Fibroblast of skin of back (primary cell): ENCODE measurements around the gene SETD2.

Experiments
- DNase-seq: peaks from one replicate; pipeline ENCODE4 v3.0.0-alpha.2; 2013

SETD2 gene

GRCh38 chr3:47008851-47009224, 155.1 kb downstream of the SETD2 start:
- DNase-seq: no peak

DNA sequence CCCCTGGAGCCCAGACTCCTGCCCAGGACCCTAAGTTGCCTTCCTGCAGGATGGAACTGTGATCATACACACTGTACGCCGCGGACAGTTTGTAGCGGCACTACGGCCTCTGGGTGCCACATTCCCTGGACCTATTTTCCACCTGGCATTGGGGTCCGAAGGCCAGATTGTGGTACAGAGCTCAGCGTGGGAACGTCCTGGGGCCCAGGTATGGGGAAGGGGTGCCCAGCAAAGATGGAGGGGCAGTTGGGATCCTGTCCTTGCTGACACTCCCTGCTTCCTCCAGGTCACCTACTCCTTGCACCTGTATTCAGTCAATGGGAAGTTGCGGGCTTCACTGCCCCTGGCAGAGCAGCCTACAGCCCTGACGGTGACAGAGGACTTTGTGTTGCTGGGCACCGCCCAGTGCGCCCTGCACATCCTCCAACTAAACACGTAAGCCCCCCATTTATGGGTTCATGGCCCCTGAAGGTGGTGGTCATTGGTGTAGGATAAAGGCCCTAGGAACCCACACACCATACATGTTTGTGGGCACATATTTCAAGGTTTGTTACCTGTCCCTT, 155.6 kb downstream of the SETD2 start:
- DNase-seq: no peak

- DNase-seq: no peak
These were observed 156.3 kb downstream of the SETD2 start for GRCh38 chr3:47007482-47008233.

- DNase-seq: no peak
These were observed 156.9 kb downstream of the SETD2 start for GRCh38 chr3:47007001-47007400.

DNA sequence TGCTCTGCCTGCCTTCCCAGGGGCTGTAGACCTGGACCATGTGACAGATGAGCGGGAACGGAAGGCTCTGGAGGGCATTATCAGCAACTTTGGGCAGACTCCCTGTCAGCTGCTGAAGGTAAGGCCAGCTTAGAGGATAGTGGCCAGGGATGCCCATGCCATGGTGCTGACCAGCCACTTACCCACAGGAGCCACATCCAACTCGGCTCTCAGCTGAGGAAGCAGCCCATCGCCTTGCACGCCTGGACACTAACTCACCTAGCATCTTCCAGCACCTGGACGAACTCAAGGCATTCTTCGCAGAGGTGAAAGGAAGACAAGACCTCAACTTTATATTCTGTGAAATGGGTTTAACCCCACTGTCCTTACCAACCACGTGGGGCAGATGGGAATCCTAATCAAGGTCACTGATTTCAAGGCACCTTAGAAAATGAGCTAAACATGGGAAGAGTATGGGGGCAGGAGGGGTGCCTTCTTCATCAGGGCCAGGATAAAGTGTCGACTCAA, 157.7 kb downstream of the SETD2 start:
- DNase-seq: no peak

DNA sequence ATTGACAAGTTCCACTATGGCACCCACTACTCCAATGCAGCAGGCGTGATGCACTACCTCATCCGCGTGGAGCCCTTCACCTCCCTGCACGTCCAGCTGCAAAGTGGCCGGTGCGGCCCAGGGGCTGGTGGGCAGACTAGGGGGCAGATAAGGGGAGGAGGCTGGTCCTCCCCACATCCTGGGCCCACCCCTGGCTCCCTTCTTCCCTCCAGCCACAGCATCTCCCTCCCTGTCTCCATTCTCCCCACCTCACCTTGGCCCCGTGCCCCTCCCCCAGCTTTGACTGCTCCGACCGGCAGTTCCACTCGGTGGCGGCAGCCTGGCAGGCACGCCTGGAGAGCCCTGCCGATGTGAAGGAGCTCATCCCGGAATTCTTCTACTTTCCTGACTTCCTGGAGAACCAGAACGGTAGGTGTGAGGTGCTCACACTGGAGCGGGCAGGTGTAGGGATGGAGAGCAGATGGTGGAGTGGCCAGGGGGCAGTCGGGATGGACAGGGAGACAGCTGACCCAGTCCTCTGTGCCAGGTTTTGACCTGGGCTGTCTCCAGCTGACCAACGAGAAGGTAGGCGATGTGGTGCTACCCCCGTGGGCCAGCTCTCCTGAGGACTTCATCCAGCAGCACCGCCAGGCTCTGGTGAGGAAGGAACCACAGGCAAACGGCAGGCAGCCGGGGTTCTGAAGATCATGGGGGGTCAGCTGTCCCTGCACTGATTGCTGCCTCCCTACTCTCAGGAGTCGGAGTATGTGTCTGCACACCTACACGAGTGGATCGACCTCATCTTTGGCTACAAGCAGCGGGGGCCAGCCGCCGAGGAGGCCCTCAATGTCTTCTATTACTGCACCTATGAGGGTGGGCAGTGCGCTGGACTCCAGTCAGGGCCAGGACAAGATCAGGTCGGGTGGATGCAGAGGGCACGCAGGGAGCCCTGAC, 158.4 kb downstream of the SETD2 start:
- no peak for DNase-seq

DNA sequence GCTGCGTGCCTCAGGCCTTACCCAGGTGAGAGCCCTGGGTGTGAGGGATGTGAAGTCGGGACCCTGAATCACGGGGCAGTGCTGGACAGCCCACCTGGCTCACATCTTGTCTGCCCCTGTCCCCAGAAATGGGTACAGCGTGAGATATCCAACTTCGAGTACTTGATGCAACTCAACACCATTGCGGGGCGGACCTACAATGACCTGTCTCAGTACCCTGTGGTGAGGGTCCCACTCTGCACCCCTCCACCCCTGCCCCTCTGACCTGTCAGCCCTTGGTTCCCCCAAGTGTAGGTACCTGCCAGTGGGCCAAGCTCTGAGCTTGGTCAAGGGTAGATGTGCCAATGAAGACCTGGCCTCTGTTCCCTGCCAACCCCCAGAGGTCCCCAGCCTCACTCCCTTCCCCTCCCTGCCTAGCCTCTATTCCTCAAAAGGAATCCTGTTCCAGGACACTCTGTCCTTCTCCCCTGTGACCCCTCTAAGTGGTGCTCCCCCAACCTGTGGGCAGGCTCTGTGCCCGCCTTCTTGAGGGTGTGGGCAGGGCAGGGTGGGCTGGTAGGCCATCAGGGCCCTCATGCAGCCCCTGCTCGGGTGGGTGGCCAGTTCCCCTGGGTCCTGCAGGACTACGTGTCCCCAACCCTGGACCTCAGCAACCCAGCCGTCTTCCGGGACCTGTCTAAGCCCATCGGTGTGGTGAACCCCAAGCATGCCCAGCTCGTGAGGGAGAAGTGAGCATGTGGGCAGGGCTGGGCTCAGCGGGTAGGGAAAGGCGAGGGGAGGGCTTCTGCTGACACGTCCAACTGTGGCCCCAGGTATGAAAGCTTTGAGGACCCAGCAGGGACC, 159.3 kb downstream of the SETD2 start:
- no peak for DNase-seq

DNA sequence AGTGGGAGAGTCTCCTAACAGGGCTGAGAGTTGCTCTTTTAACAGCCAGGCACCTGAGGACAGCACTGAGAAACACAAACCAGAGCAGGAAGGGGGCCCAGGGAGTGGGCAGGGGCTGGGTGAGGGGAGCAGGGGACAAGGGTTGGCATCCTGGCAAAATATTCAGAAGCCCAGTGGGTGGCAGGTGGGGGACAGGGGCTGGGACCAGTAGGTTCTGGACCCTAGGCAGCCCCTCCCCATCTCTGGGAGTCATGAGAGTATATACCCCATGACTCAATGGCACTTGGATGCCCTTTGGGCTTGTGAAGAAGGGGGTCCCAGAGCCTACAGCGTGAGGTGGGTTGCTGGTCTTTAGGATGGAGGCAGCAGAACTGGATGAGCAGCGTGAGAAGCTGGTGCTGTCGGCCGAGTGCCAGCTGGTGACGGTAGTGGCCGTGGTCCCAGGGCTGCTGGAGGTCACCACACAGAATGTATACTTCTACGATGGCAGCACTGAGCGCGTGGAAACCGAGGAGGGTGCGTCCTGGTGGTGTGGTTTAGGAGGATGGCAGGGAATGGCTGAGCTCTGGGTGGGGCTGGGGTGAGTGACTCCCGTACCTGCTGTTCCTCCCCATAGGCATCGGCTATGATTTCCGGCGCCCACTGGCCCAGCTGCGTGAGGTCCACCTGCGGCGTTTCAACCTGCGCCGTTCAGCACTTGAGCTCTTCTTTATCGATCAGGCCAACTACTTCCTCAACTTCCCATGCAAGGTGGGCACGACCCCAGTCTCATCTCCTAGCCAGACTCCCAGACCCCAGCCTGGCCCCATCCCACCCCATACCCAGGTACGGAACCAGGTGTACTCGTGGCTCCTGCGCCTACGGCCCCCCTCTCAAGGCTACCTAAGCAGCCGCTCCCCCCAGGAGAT, 160.2 kb downstream of the SETD2 start:
- DNase-seq: no peak

- no peak for DNase-seq
These were observed 160.9 kb downstream of the SETD2 start for GRCh38 chr3:47003056-47003410.

DNA sequence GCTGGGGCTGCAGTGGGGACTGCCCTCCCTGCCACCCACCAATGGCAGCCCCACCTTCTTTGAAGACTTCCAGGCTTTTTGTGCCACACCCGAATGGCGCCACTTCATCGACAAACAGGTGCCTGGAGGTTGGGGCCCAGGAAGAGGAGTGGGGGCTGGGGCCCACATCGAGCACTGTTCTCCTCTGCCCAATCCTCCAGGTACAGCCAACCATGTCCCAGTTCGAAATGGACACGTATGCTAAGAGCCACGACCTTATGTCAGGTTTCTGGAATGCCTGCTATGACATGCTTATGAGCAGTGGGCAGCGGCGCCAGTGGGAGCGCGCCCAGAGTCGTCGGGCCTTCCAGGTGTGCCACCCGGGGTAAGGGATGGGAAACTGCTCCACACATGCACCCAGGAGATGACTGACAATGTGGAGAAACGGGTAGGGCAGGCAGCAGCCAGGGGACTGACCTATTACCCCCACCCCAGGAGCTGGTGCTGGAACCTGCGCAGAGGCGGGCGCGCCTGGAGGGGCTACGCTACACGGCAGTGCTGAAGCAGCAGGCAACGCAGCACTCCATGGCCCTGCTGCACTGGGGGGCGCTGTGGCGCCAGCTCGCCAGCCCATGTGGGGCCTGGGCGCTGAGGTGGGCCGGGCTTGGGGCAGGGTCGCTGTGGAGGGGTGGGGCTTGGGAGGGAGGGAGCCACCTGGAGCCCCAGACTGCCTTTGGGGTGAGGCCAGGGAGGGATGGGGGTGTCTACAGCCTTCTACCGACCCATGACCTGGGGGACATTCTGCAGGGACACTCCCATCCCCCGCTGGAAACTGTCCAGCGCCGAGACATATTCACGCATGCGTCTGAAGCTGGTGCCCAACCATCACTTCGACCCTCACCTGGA, 161.5 kb downstream of the SETD2 start:
- DNase-seq: no peak

DNA sequence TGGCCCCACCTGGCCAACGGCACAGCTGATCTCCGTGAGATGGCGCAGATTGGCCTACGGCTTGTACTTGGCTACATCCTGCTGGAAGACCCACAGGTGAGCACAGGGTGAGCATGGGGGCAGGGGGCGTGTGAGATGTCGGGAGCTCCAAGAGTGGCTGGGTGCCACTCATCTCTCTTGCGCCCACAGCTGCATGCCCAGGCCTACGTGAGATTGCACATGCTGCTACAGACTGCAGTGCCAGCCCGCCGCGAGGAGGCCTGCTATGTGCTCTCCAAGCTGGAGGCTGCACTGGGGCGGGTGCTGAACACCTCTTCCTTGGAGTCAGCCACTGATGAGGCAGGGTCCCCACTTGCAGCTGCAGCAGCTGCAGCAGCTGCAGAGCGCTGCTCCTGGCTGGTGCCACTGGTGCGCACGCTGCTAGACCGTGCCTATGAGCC, 162.2 kb downstream of the SETD2 start:
- DNase-seq: no peak

DNA sequence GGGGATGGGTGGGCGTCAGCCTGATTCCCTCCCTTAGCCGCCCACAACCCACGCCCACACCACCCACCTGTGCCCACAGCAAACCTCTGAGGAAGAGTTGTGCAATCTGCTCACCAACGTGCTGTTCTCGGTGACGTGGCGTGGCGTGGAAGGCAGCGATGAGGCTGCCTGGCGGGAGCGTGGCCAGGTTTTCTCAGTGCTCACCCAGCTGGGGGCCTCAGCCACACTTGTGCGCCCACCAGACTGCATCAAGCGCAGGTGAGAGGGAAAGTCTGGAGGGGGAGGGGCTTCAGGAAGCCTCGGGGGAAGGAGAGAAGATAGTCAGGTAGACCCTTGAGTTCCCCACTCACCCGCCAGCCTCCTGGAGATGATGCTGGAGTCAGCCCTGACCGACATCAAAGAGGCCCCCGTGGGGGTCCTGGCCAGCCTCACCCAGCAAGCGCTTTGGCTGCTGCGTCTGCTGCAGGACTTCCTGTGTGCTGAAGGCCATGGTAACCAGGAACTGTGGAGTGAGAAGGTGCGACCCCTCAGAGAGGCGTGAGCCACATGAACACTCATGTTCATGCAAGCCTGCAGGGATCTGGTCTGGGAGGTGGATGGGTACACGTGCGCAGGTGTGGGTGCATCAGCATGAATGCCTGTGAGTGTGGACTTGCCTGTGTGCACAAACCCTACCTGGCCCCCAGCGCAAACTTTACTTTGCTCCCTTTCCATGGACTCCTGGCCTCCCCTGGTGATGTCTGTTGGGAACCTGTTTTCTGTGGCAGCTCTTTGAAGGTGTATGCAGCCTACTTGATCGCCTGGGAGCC, 162.8 kb downstream of the SETD2 start:
- DNase-seq: no peak

DNA sequence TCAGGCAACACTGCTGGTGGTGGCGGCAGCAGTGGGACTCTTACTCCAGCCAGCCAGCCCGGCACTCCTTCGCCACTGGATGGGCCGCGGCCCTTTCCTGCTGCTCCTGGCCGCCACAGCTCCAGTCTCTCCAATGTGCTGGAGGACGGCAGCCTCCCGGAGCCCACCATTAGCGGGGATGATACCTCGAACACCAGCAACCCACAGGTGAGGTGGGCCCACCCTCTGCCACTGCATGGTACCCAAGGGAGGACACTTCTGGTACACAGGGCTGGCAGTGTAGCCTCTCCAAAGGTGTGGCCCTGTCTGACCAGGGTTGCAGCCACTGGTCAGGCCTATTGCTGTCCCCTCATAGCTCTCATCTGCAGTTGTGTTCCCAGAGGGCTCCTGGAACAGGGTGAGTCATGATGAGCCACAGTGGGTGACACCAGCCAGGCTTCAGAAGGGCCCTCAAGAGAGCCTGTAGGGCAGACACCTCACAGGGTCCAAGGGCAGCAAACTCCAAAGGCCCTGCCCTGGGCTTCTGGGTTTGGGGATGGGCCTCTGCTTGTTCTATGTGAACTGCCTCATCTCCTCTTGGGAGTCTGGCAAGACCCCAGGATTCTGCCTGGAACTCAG, 163.6 kb downstream of the SETD2 start:
- peak; percentile 62 for DNase-seq

GRCh38 chr3:46999516-47000197, 164.3 kb downstream of the SETD2 start:
- no peak for DNase-seq

DNA sequence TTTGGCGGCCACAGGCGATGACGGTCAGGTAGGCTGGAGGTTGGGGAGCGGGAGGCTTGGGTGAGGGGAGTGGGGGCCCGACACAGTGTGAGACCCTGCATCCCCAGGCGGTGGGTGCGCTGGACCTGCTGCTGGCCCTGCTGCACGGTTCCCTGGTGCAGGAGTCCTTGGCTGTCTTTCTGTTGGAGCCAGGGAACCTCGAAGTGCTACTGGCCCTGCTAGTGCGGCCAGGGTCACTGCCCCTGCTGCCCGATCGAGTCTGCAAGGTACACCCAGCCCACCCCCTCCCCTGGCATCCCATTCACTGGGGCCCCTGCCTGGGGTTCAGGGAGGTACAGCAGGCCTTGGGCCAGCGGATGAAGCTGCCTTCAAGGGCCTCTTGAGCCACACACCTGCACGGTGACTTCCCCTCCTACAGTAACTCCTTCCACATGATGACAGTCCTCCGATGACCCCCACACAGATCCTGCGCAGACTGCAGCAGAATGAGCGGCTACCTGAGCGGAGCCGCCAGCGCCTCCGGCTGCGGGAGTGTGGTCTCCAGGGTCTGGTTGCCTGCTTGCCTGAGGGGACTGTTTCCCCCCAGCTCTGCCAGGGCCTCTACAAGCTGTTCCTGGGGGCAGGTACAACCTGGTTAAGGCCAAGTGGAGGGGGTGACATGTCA, 164.9 kb downstream of the SETD2 start:
- DNase-seq: no peak

- peak; percentile 36 for DNase-seq
These were observed 165.6 kb downstream of the SETD2 start for GRCh38 chr3:46998121-46998851.
